ENCODE data around the gene DAAM1. TPM values are rescaled to one million over a fixed set of nuclear protein-coding genes. Genes with fewer than 3 reads are reported as not detected.

DAAM1 gene
- polyA plus RNA-seq, 2 of the 4 experiments (the other 2 are of a cell fraction), result 6.8 to 10.8 TPM

GRCh38 chr14:59214702-59215302, 26.3 kb downstream of the DAAM1 start:
- no peak for DNase-seq (ENCODE audit: low read depth in 1 of 2, low spot score in 1 of 2)
- CTCF ChIA-PET, result interaction anchor here (0.9 to 2.5 kb wide), 2 partner anchors 10 to 12 kb away, joined by 4 to 7 read pairs; no protein-coding TSS in a partner anchor
- no peak overlapping the region for H3K4me3 ChIP-seq
- ATAC-seq, result no peak
- H3K9me3 ChIP-seq, result no peaks in the 10 kb centered on the region
- POLR2A ChIA-PET, result no interaction called here
- no peak overlapping the region for H3K4me2 ChIP-seq
- H3K27ac ChIP-seq, result no peak overlapping the region
- WGBS (ENCODE audit: missing lambda C conversion rate), result 91% methylated on average over 3 of the region's 3 CpGs
- no peak for TF ChIP-seq CTCF (IDR thresholded peaks at IDR 0.05)
- no peaks in the 10 kb centered on the region for H3K4me1 ChIP-seq
- no peak for FAIRE-seq

- ATAC-seq, result no peak
- POLR2A ChIA-PET, result no interaction called here
- 93% methylated on average over 7 of the region's 7 CpGs for WGBS (ENCODE audit: missing lambda C conversion rate)
- Histone ChIP-seq H3K4me1 (no peaks in the 10 kb centered on the region), H3K4me3 (no peak overlapping the region), H3K9me3 (no peaks in the 10 kb centered on the region), H3K27ac (no peak overlapping the region), H3K4me2 (no peak overlapping the region)
- FAIRE-seq, result no peak
- TF ChIP-seq NR3C1 (IDR thresholded peaks at IDR 0.05), result no peak
- no peak for TF ChIP-seq BHLHE40 (IDR thresholded peaks at IDR 0.05; ENCODE audit: low read depth, low read length)
- no peak for TF ChIP-seq RCOR1 (IDR thresholded peaks at IDR 0.05; ENCODE audit: low read depth, low read length)
- no peak for TF ChIP-seq MAZ (IDR thresholded peaks at IDR 0.05; ENCODE audit: borderline replicate concordance, low read depth, low read length)
- TF ChIP-seq EHMT2 (IDR thresholded peaks at IDR 0.05; ENCODE audit: low read depth), result no peak
- no peak for TF ChIP-seq RFX5 (IDR thresholded peaks at IDR 0.05)
- no peak for TF ChIP-seq ZFP36 (IDR thresholded peaks at IDR 0.05; ENCODE audit: borderline replicate concordance, partially characterized antibody)
- no peak for TF ChIP-seq ZNF302 (CRISPR knock-in tag; IDR thresholded peaks at IDR 0.05)
- no peak for TF ChIP-seq ZSCAN20 (CRISPR knock-in tag; IDR thresholded peaks at IDR 0.05)
- no peak for TF ChIP-seq CBX8 (IDR thresholded peaks at IDR 0.05)
- TF ChIP-seq HOXB5 (CRISPR knock-in tag; IDR thresholded peaks at IDR 0.05), result no peak
- CTCF ChIA-PET, result interaction anchor here (0.9 to 2.5 kb wide), 2 partner anchors 9 to 12 kb away, joined by 4 to 7 read pairs; no protein-coding TSS in a partner anchor
- DNase-seq (ENCODE audit: low read depth in 1 of 2, low spot score in 1 of 2), result no peak
Observed at GRCh38 chr14:59215322-59215721, 26.9 kb downstream of the DAAM1 start.

- CTCF ChIA-PET, result interaction anchor here (0.9 to 2.5 kb wide), 2 partner anchors 9 to 13 kb away, joined by 4 to 7 read pairs; no protein-coding TSS in a partner anchor
- Histone ChIP-seq H3K27ac (no peak overlapping the region), H3K4me3 (no peak overlapping the region), H3K4me2 (no peak overlapping the region), H3K4me1 (no peaks in the 10 kb centered on the region), H3K9me3 (no peaks in the 10 kb centered on the region)
- no peak for DNase-seq (ENCODE audit: low read depth in 1 of 2, low spot score in 1 of 2)
- 83% methylated on average over 4 of the region's 4 CpGs for WGBS (ENCODE audit: missing lambda C conversion rate)
- FAIRE-seq, result no peak
- TF ChIP-seq ESRRA (IDR thresholded peaks at IDR 0.05; ENCODE audit: borderline replicate concordance, low read length) (no peak), MAZ (IDR thresholded peaks at IDR 0.05; ENCODE audit: borderline replicate concordance, low read depth, low read length) (no peak), HOXB5 (CRISPR knock-in tag; IDR thresholded peaks at IDR 0.05) (no peak), EHF (CRISPR knock-in tag; IDR thresholded peaks at IDR 0.05) (no peak), HMGXB4 (CRISPR knock-in tag; IDR thresholded peaks at IDR 0.05; ENCODE audit: borderline replicate concordance) (no peak), FOSB (CRISPR knock-in tag; IDR thresholded peaks at IDR 0.05) (no peak), BHLHE40 (IDR thresholded peaks at IDR 0.05; ENCODE audit: low read depth, low read length) (no peak), EHMT2 (IDR thresholded peaks at IDR 0.05; ENCODE audit: low read depth) (no peak), RFX5 (IDR thresholded peaks at IDR 0.05) (no peak), HOXB13 (CRISPR knock-in tag; IDR thresholded peaks at IDR 0.05; ENCODE audit: low read depth) (no peak)
- POLR2A ChIA-PET, result no interaction called here
- ATAC-seq, result no peak
Observed at GRCh38 chr14:59215757-59216156, 27.3 kb downstream of the DAAM1 start.

Data from A549 (cell line).